Activated T-helper 9 cell treated with anti-CD3 and anti-CD28 coated beads, Interleukin-2, amount 50 U/mL, for 16 hours (primary cell): Measurements from ENCODE around the gene RTN4R.

Experiments used
- DNase-seq: peaks from one replicate; pipeline ENCODE4 v3.0.0-alpha.2; 2020; ENCODE audit warnings: low read depth

The RTN4R gene

GRCh38 chr22:20214853-20215252 lies 53.3 kb downstream of the RTN4R start:
- DNase-seq = no peak

DNA sequence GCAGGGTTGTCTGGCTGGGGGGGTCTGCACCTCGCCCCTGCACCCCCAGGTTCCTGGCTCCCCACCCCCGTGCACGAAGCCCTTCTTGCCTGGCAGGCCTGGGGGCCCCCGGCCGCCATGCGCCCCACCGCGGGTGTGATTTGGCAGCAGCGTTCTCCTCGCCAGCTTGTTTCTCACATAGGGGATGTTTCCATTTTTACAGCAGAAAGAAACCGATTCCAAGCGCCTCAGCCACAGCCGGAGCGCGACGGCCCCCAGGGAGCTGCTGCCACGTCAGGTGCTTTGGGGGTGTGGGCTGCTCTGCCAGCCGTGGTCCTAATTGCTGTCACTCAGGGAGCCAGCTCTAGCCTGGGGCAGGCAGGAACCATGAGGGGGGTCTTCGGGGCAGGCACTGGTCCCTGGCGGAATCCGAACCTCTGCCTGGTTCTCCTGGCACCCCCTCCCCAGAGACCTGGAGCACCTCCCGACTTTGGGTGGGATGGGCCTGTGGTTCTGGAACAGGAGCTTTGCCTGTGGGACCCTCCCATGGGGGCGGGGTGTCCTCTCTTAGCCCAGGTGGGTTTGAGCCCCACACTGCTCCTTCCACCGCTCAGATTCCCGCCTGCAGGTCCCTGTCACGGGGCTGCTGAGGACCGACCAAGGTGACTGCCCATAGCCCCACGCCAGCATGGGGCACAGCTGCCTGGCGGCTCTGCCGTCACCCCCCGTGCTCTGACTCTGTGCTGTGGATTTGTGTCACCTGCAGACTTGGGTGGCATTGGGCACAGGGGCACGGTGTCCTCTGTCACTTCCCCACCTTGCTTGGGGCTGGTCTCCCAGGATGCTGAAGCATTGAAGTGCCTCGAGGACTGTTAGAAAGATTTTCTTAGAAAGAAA lies 54.0 kb downstream of the RTN4R start:
- DNase-seq = no peak

DNA sequence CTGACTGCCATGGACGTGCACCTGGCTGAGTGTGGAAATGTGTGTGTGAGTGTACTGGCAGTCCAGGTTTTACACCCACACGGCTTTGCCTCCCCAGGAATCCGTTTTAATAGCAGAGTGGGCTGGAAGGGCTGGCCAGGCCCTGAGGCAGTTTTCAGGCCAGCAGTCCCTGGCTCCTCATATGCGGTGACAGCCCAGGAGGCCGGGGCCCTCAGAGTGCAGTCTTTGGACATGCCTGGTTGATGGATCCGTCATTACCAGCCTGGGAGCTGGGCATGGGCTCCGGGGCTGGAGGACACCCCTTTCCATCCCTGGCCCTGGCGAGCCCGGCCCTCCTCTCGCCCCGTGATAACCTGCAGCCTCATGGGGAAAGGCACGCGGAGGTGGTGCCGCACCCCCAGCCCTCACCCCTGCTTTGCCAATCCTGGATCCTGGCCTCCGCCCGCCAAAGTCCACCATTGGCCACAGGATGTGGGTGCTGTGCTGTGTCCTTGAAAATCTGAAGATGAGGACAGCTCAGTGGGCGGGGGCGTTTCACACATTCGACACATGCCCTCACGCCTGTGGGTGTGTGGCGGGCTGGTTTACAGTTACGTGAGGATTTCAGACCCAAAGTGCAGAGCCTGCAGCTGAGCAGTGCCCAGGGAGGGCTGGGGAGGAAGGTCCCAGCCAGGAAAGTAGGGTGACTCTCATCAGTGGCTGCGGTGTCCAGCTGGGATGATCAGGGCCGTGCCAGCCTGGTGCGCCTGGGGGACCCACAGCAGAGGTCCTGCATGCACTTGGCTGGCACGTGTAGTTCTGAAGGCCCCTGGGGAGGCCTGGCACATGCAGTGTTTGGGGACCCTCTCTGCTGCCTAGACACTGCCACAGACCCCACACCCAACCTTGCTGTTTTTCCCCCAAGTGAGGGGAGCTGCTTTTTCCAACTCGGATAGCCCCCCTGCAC lies 55.1 kb downstream of the RTN4R start:
- no peak for DNase-seq

GRCh38 chr22:20211997-20212753 lies 55.9 kb downstream of the RTN4R start:
- no peak for DNase-seq

DNA sequence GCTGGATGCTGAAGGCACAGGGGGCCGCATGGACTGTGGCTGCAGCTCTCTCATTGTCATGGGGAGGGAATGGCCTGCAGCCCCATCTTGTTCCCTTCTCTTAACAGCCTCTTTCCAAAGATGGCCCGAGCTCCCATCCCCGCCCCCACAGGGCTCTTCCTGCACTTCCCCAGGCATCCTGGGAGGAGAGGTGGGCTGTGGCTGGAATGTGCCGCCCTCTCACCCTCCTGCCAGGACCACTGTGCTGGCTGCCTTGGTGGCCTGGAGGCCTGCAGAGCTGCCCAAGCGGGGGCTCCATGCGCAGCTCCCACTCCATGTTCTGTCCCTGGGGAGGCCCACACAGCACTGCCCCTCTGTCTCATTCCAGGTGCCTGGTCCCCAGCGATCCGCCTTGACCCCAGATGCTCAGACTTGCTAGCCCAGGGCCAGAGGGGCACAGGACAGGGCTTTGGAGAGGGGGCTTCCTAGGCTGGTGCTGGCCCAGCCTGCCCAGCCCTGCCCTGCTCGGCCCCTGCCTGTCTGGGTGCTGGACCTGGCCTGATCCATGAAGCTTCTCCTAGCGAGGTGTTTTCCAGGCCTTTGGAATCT lies 56.6 kb downstream of the RTN4R start:
- no peak for DNase-seq

GRCh38 chr22:20210473-20211059 lies 57.6 kb downstream of the RTN4R start:
- DNase-seq = no peak

- no peak for DNase-seq
Observed at GRCh38 chr22:20209761-20210250, 58.3 kb downstream of the RTN4R start.

DNA sequence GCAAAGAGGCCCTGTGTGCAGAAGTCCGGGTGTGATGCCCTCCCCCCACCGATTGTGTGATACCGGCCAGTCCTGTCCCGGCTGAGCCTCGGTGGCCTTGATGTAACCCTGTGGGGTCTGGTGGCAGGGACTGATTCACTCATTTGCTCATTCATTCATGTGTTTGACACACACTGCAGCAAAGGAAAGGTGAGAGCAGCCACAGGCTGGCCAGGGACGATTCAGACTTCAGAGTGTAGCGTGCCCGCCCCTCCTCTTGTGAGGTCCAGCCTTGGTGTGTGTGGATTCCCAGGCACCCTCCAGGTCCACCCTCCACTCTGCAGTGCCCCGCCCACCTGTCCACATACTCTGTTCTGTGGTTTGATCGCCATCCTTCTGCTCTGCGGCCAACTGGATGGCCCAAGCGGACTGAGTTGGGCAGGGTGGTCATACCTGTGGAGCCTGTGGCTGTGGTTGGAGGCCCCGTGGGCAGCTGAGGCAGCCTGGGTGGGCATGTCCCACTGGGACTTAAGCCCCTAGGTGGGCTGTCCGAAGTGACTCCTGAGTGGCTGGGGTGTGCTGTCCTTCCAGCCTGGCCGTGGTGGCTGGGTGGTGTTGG lies 59.3 kb downstream of the RTN4R start:
- DNase-seq = no peak

- DNase-seq = no peak
Observed at GRCh38 chr22:20207277-20208025, 60.7 kb downstream of the RTN4R start.

DNA sequence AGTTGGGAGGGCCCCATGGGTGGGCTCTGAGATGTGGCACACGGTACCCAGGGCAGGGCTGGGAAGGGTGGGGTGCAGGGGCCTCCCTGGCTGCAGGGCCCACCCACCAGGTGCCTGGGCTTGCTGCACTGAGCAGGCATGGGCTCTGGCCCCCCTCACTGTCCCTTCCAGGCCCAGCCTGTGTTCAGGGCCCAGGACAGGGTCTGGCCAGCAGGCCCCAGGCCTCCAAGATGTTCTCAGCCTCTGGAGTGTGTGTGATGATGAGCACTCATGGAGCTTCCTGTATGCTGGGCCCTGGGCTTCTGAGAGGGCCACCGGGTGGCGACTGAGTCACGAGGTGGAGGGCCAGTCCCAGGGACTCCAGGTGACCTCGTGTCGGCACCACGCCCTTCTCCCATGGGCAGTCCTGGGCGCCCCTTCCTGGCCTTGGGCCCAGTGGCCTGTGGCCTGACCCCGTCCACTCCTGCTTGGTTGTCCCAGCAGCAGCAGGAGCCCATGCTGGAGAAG lies 61.4 kb downstream of the RTN4R start:
- no peak for DNase-seq

- DNase-seq = peak; percentile 47
Observed at GRCh38 chr22:20205964-20206708, 62.0 kb downstream of the RTN4R start.

- DNase-seq = no peak
Observed at GRCh38 chr22:20205464-20205963, 62.6 kb downstream of the RTN4R start.

DNA sequence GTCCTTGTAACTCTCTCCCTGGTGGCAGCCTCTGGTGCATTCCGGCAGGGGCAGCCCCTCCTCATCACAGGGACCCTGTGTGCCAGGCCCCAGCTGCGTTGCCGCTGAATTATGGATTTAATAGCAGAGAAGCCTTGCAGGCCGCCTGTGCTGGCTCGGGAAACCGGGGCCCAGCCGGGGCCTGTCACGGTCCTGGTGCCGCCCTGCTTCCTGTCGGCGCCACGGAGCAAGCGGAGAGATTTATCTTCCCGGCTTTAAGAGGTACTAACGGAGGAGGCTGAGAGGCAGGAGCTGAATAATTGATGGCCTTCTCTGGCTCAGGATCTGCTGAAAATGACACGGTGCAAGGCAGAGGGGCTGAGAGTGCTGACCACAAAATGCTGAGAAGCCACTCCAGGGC lies 63.3 kb downstream of the RTN4R start:
- no peak for DNase-seq

DNA sequence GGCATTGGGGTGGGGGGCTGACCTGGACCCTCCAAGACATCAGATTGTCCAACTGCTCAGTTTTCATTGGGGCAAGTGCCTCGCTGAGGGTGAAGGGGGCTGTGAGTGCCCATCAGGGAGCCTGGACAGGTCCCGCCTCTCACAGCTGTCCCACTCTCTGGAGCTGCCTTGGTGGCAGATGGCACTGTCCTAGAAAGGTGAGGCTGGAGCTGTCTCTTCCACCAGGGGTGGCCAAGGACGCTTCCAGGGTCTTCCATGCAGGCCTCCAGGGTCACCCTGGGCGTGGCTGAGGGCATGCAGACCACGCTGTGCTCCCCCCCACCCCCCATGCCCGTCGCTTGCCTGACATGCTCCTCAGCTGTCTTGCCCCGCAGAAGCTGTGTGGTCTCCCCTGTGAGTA lies 63.8 kb downstream of the RTN4R start:
- no peak for DNase-seq

GRCh38 chr22:20203552-20204201 lies 64.4 kb downstream of the RTN4R start:
- DNase-seq = no peak

GRCh38 chr22:20203142-20203551 lies 65.0 kb downstream of the RTN4R start:
- DNase-seq = no peak

DNA sequence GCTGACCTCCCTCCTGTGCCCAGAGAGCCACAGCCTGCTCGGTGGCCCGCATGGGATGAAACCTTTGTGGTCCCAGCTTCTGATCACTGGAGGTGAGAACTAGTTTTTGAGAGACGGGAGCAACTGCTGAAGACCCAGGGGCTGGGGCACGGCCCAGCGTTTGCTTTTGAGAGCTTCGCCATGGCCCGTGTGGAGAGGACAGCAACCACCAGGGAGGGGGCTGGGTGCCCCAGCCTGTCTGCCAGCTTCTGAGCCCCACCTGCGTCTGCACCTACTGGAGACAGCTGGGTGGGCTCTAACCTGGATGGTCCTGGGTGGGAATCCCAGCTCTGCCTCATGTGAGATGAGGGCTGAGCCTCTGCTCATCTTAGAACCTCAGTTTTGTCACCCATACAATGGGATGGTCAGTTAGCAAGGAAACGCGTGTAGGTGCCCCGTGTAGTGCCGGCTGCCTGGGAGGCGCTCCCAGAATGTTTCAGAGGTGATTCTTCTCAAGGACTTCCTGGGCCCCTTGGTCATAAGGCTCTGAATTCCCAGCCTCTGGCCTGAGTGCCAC lies 66.2 kb downstream of the RTN4R start:
- DNase-seq = no peak

DNA sequence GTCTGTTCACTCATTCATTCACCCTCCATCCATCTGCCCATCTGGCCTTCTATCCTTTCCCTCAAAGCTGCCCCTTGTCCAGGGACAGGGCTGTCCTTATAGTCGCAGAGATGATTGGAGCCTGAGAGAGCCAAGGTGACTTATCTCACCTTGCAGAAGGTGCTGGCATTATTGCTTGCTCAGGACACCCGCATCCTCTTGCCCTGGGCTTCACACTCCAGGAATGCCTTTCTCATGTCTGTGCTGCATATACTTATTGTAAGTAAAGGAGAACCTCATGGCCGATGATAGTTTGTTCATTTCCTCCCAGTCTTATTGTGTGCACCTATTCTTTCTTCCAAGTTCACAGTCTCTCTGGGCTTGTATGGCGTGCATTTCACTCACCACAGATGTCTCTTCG lies 68.2 kb downstream of the RTN4R start:
- no peak for DNase-seq
